ENCODE measurements around the gene AP1M1.
A peak's percentile ranks its signal among the peaks of the same experiment; 100 is the strongest.

Gene AP1M1

GRCh38 chr19:16200038-16201010 is 2.6 kb downstream of the AP1M1 start:
- no peak for TF ChIP-seq CTCF (IDR thresholded peaks at IDR 0.05; ENCODE audit: unreplicated experiment in 3 of 3)
- Mint-ChIP-seq H3K27ac (peak overlapping the region in 2 of 3 experiments; percentile 23 to 75), H3K4me3 (peak overlapping the region; percentile 69 to 83 (median 70)), H3K27me3 (ENCODE audit: low read depth) (no peaks in the 10 kb centered on the region), H3K4me1 (peaks cover 34% of the 10 kb centered on the region), H3K36me3 (ENCODE audit: low read depth) (peaks cover 25% of the 10 kb centered on the region), H3K9me3 (no peaks in the 10 kb centered on the region)

GRCh38 chr19:16201011-16201391 is 3.3 kb downstream of the AP1M1 start:
- Mint-ChIP-seq H3K4me3 (peak overlapping the region; percentile 69 to 83 (median 70)), H3K27me3 (ENCODE audit: low read depth) (no peaks in the 10 kb centered on the region), H3K4me1 (peaks cover 34% of the 10 kb centered on the region), H3K9me3 (no peaks in the 10 kb centered on the region), H3K36me3 (ENCODE audit: low read depth) (peaks cover 25% of the 10 kb centered on the region), H3K27ac (peak overlapping the region in 2 of 3 experiments; percentile 23 to 75)
- no peak for TF ChIP-seq CTCF (IDR thresholded peaks at IDR 0.05; ENCODE audit: unreplicated experiment in 3 of 3)

- H3K27ac Mint-ChIP-seq: peak overlapping the region in 1 of 3 experiments; percentile 77
- peak overlapping the region; percentile 47 to 64 (median 53) for H3K4me3 Mint-ChIP-seq
- H3K36me3 Mint-ChIP-seq (ENCODE audit: low read depth): peaks cover 25% of the 10 kb centered on the region
- no peaks in the 10 kb centered on the region for H3K27me3 Mint-ChIP-seq (ENCODE audit: low read depth)
- H3K9me3 Mint-ChIP-seq: no peaks in the 10 kb centered on the region
- no peak for TF ChIP-seq CTCF (IDR thresholded peaks at IDR 0.05; ENCODE audit: unreplicated experiment in 3 of 3)
- H3K4me1 Mint-ChIP-seq: peaks cover 26% of the 10 kb centered on the region
Observed at GRCh38 chr19:16202320-16203255, 4.9 kb downstream of the AP1M1 start.

GRCh38 chr19:16203256-16204004 is 5.7 kb downstream of the AP1M1 start:
- Mint-ChIP-seq H3K27ac (no peak overlapping the region), H3K4me3 (no peak overlapping the region), H3K36me3 (ENCODE audit: low read depth) (peaks cover 32% of the 10 kb centered on the region), H3K9me3 (no peaks in the 10 kb centered on the region), H3K4me1 (peaks cover 22% of the 10 kb centered on the region), H3K27me3 (ENCODE audit: low read depth) (no peaks in the 10 kb centered on the region)
- no peak for TF ChIP-seq CTCF (IDR thresholded peaks at IDR 0.05; ENCODE audit: unreplicated experiment in 3 of 3)

DNA sequence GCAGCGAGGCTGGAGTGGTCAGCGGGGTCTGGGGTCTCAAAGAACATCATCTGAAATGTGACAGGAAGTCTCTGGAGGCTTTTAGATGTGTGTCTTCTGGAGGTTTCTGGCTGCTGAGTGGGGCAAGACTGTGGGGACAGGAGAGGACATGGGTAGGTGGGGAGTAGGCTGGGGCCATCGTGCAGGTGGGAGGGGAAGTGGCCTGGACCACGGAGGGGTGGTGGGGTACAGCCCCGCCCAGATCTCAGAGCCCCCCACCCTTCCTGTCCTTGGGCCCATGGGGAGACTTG is 6.2 kb downstream of the AP1M1 start:
- no peak overlapping the region for H3K27ac Mint-ChIP-seq
- peaks cover 17% of the 10 kb centered on the region for H3K4me1 Mint-ChIP-seq
- no peaks in the 10 kb centered on the region for H3K27me3 Mint-ChIP-seq (ENCODE audit: low read depth)
- no peak overlapping the region for H3K4me3 Mint-ChIP-seq
- peaks cover 37% of the 10 kb centered on the region for H3K36me3 Mint-ChIP-seq (ENCODE audit: low read depth)
- TF ChIP-seq CTCF (IDR thresholded peaks at IDR 0.05; ENCODE audit: unreplicated experiment in 3 of 3): no peak
- H3K9me3 Mint-ChIP-seq: no peaks in the 10 kb centered on the region

Measured in nephron (organoid).